Measurements from ENCODE around the gene MRPL46.
"Not testable (repeated sequence)": the region's sequence is repeated elsewhere in the genome, so short reads cannot be mapped to it uniquely, and the experiment has no call there.

The MRPL46 gene

GRCh38 chr15:88469321-88469720 lies 2.1 kb upstream of the MRPL46 start:
- H2AFZ ChIP-seq (ENCODE audit: low read depth, low read length), result no peak overlapping the region
- 95% methylated on average over 2 of the region's 2 CpGs for WGBS

GRCh38 chr15:88468721-88469120 lies 1.5 kb upstream of the MRPL46 start:
- H3K14ac ChIP-seq (ENCODE audit: low read length in 2 of 2); H4K8ac ChIP-seq (ENCODE audit: low read length); H3K23ac ChIP-seq (ENCODE audit: low read length in 2 of 2); H3K27me3 ChIP-seq (ENCODE audit: control insufficient read depth in 1 of 2, insufficient read depth in 1 of 2, low read length in 2 of 2); H3K18ac ChIP-seq (ENCODE audit: low read depth in 1 of 2, low read length in 2 of 2); H3K27ac ChIP-seq (ENCODE audit: low read length, poor library complexity, severe bottlenecking); H4K91ac ChIP-seq (ENCODE audit: low read length); H2BK5ac ChIP-seq (ENCODE audit: low read depth, low read length, poor library complexity, severe bottlenecking); H3K4me1 ChIP-seq (ENCODE audit: control insufficient read depth, insufficient read depth, low read depth, low read length); H2AFZ ChIP-seq (ENCODE audit: low read depth, low read length); DNase-seq; H2BK12ac ChIP-seq (ENCODE audit: low read length in 2 of 2); H3K4me2 ChIP-seq (ENCODE audit: low read length, poor library complexity, severe bottlenecking); H2AK5ac ChIP-seq (ENCODE audit: low read length, severe bottlenecking); H2BK120ac ChIP-seq (ENCODE audit: low read depth, low read length); H2BK15ac ChIP-seq (ENCODE audit: low read depth, poor library complexity, severe bottlenecking); H3K4ac ChIP-seq (ENCODE audit: low read depth in 1 of 2, low read length in 2 of 2); H3K9me3 ChIP-seq (ENCODE audit: control insufficient read depth, low read length): not testable (repeated sequence)
- 97% methylated on average over 10 of the region's 10 CpGs for WGBS
- Histone ChIP-seq H3K36me3 (ENCODE audit: control insufficient read depth in 1 of 2, insufficient read depth in 2 of 2, low read depth in 1 of 2, low read length in 2 of 2) (peaks cover 5 to 53% of the 10 kb centered on the region in 2 experiments), H3K4me3 (ENCODE audit: insufficient read depth in 1 of 2, low read depth in 1 of 2, low read length in 2 of 2) (peak overlapping the region in 1 of 2 experiments; percentile 84), H3K79me1 (replicated peaks; ENCODE audit: low read length, poor library complexity, severe bottlenecking) (peaks cover 42% of the 10 kb centered on the region), H3K9ac (ENCODE audit: low read length) (peak overlapping the region; percentile 99)

More at GRCh38 chr15:88469321-88469720, 2.1 kb upstream of the MRPL46 start:
- H3K27me3 ChIP-seq (ENCODE audit: control insufficient read depth in 1 of 2, insufficient read depth in 1 of 2, low read length in 2 of 2), result no peaks in the 10 kb centered on the region
- no peak overlapping the region for H2BK15ac ChIP-seq (ENCODE audit: low read depth, poor library complexity, severe bottlenecking)
- no peak overlapping the region for H4K8ac ChIP-seq (ENCODE audit: low read length)
- no peak overlapping the region for H3K14ac ChIP-seq (ENCODE audit: low read length in 2 of 2)
- H3K9me3 ChIP-seq (ENCODE audit: control insufficient read depth, low read length), result no peaks in the 10 kb centered on the region
- no peak overlapping the region for H3K4me3 ChIP-seq (ENCODE audit: insufficient read depth in 1 of 2, low read depth in 1 of 2, low read length in 2 of 2)
- H3K18ac ChIP-seq (ENCODE audit: low read depth in 1 of 2, low read length in 2 of 2), result no peak overlapping the region
- no peak overlapping the region for H2BK12ac ChIP-seq (ENCODE audit: low read length in 2 of 2)
- H3K9ac ChIP-seq (ENCODE audit: low read length), result no peak overlapping the region
- no peak overlapping the region for H3K4ac ChIP-seq (ENCODE audit: low read depth in 1 of 2, low read length in 2 of 2)
- peaks cover 5 to 48% of the 10 kb centered on the region in 2 experiments for H3K36me3 ChIP-seq (ENCODE audit: control insufficient read depth in 1 of 2, insufficient read depth in 2 of 2, low read depth in 1 of 2, low read length in 2 of 2)
- H2BK120ac ChIP-seq (ENCODE audit: low read depth, low read length), result no peak overlapping the region
- H2AK5ac ChIP-seq (ENCODE audit: low read length, severe bottlenecking), result no peak overlapping the region
- peaks cover 7% of the 10 kb centered on the region for H3K4me1 ChIP-seq (ENCODE audit: control insufficient read depth, insufficient read depth, low read depth, low read length)
- H3K27ac ChIP-seq (ENCODE audit: low read length, poor library complexity, severe bottlenecking), result no peak overlapping the region
- H2BK5ac ChIP-seq (ENCODE audit: low read depth, low read length, poor library complexity, severe bottlenecking), result no peak overlapping the region
- H3K23ac ChIP-seq (ENCODE audit: low read length in 2 of 2), result no peak overlapping the region
- DNase-seq, result no peak
- H3K79me1 ChIP-seq (replicated peaks; ENCODE audit: low read length, poor library complexity, severe bottlenecking), result peaks cover 37% of the 10 kb centered on the region
- no peak overlapping the region for H4K91ac ChIP-seq (ENCODE audit: low read length)
- H3K4me2 ChIP-seq (ENCODE audit: low read length, poor library complexity, severe bottlenecking), result no peak overlapping the region

- DNase-seq, result peak; percentile 52
- 10% methylated on average over 16 of the region's 17 CpGs for WGBS
These were observed 844 bp upstream of the MRPL46 start for GRCh38 chr15:88467935-88468528.

GRCh38 chr15:88465633-88466224 lies 1.5 kb downstream of the MRPL46 start:
- Histone ChIP-seq H3K4me1 (ENCODE audit: control insufficient read depth, insufficient read depth, low read depth, low read length) (peaks cover 4% of the 10 kb centered on the region), H3K9me3 (ENCODE audit: control insufficient read depth, low read length) (no peaks in the 10 kb centered on the region), H3K23ac (ENCODE audit: low read length in 2 of 2) (no peak overlapping the region), H2BK12ac (ENCODE audit: low read length in 2 of 2) (no peak overlapping the region), H3K18ac (ENCODE audit: low read depth in 1 of 2, low read length in 2 of 2) (no peak overlapping the region), H4K91ac (ENCODE audit: low read length) (no peak overlapping the region), H2BK5ac (ENCODE audit: low read depth, low read length, poor library complexity, severe bottlenecking) (no peak overlapping the region), H2AK5ac (ENCODE audit: low read length, severe bottlenecking) (peak overlapping the region; percentile 65), H3K9ac (ENCODE audit: low read length) (peak overlapping the region; percentile 99), H3K27me3 (ENCODE audit: control insufficient read depth in 1 of 2, insufficient read depth in 1 of 2, low read length in 2 of 2) (no peaks in the 10 kb centered on the region), H2BK15ac (ENCODE audit: low read depth, poor library complexity, severe bottlenecking) (no peak overlapping the region), H3K14ac (ENCODE audit: low read length in 2 of 2) (no peak overlapping the region), H4K8ac (ENCODE audit: low read length) (no peak overlapping the region), H2BK120ac (ENCODE audit: low read depth, low read length) (no peak overlapping the region), H3K79me1 (replicated peaks; ENCODE audit: low read length, poor library complexity, severe bottlenecking) (peaks cover 38% of the 10 kb centered on the region), H3K4me3 (ENCODE audit: insufficient read depth in 1 of 2, low read depth in 1 of 2, low read length in 2 of 2) (peak overlapping the region in 1 of 2 experiments; percentile 84), H2AFZ (ENCODE audit: low read depth, low read length) (no peak overlapping the region), H3K27ac (ENCODE audit: low read length, poor library complexity, severe bottlenecking) (no peak overlapping the region), H3K36me3 (ENCODE audit: control insufficient read depth in 1 of 2, insufficient read depth in 2 of 2, low read depth in 1 of 2, low read length in 2 of 2) (peaks cover 6 to 50% of the 10 kb centered on the region in 2 experiments), H3K4ac (ENCODE audit: low read depth in 1 of 2, low read length in 2 of 2) (no peak overlapping the region), H3K4me2 (ENCODE audit: low read length, poor library complexity, severe bottlenecking) (no peak overlapping the region)
- peak; percentile 54 for DNase-seq
- 97% methylated on average over 4 of the region's 4 CpGs for WGBS

More at GRCh38 chr15:88467935-88468528, 844 bp upstream of the MRPL46 start:
- H3K18ac ChIP-seq (ENCODE audit: low read depth in 1 of 2, low read length in 2 of 2), result peak overlapping the region; percentile 86 to 96
- H3K79me1 ChIP-seq (replicated peaks; ENCODE audit: low read length, poor library complexity, severe bottlenecking), result peaks cover 46% of the 10 kb centered on the region
- no peaks in the 10 kb centered on the region for H3K27me3 ChIP-seq (ENCODE audit: control insufficient read depth in 1 of 2, insufficient read depth in 1 of 2, low read length in 2 of 2)
- H2BK120ac ChIP-seq (ENCODE audit: low read depth, low read length), result peak overlapping the region; percentile 45
- peak overlapping the region; percentile 89 for H3K4me2 ChIP-seq (ENCODE audit: low read length, poor library complexity, severe bottlenecking)
- peaks cover 7% of the 10 kb centered on the region for H3K4me1 ChIP-seq (ENCODE audit: control insufficient read depth, insufficient read depth, low read depth, low read length)
- peak overlapping the region in 1 of 2 experiments; percentile 88 for H3K23ac ChIP-seq (ENCODE audit: low read length in 2 of 2)
- H3K4me3 ChIP-seq (ENCODE audit: insufficient read depth in 1 of 2, low read depth in 1 of 2, low read length in 2 of 2), result peak overlapping the region; percentile 84 to 88
- H3K14ac ChIP-seq (ENCODE audit: low read length in 2 of 2), result peak overlapping the region in 1 of 2 experiments; percentile 98
- H3K4ac ChIP-seq (ENCODE audit: low read depth in 1 of 2, low read length in 2 of 2), result peak overlapping the region; percentile 70 to 98
- no peak overlapping the region for H2BK5ac ChIP-seq (ENCODE audit: low read depth, low read length, poor library complexity, severe bottlenecking)
- H4K91ac ChIP-seq (ENCODE audit: low read length), result peak overlapping the region; percentile 71
- peak overlapping the region; percentile 97 for H4K8ac ChIP-seq (ENCODE audit: low read length)
- H2BK12ac ChIP-seq (ENCODE audit: low read length in 2 of 2), result peak overlapping the region in 1 of 2 experiments; percentile 47
- H3K27ac ChIP-seq (ENCODE audit: low read length, poor library complexity, severe bottlenecking), result peak overlapping the region; percentile 39
- no peak overlapping the region for H2AK5ac ChIP-seq (ENCODE audit: low read length, severe bottlenecking)
- peak overlapping the region; percentile 99 for H3K9ac ChIP-seq (ENCODE audit: low read length)
- H2AFZ ChIP-seq (ENCODE audit: low read depth, low read length), result peak overlapping the region; percentile 78
- peaks cover 6 to 53% of the 10 kb centered on the region in 2 experiments for H3K36me3 ChIP-seq (ENCODE audit: control insufficient read depth in 1 of 2, insufficient read depth in 2 of 2, low read depth in 1 of 2, low read length in 2 of 2)
- no peaks in the 10 kb centered on the region for H3K9me3 ChIP-seq (ENCODE audit: control insufficient read depth, low read length)
- H2BK15ac ChIP-seq (ENCODE audit: low read depth, poor library complexity, severe bottlenecking), result no peak overlapping the region
